Measurements from ENCODE around the gene NMRK2. TPM values are rescaled to one million over a fixed set of nuclear protein-coding genes. Genes with fewer than 3 reads are reported as not detected.

The NMRK2 gene, protein sequence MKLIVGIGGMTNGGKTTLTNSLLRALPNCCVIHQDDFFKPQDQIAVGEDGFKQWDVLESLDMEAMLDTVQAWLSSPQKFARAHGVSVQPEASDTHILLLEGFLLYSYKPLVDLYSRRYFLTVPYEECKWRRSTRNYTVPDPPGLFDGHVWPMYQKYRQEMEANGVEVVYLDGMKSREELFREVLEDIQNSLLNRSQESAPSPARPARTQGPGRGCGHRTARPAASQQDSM
- total RNA-seq (2013), result 0.12 TPM
- polyA plus RNA-seq, result not detected
- polyA minus RNA-seq, result not detected in 2 replicates
- 0 reads per million in 11 experiments for total RNA-seq

DNA sequence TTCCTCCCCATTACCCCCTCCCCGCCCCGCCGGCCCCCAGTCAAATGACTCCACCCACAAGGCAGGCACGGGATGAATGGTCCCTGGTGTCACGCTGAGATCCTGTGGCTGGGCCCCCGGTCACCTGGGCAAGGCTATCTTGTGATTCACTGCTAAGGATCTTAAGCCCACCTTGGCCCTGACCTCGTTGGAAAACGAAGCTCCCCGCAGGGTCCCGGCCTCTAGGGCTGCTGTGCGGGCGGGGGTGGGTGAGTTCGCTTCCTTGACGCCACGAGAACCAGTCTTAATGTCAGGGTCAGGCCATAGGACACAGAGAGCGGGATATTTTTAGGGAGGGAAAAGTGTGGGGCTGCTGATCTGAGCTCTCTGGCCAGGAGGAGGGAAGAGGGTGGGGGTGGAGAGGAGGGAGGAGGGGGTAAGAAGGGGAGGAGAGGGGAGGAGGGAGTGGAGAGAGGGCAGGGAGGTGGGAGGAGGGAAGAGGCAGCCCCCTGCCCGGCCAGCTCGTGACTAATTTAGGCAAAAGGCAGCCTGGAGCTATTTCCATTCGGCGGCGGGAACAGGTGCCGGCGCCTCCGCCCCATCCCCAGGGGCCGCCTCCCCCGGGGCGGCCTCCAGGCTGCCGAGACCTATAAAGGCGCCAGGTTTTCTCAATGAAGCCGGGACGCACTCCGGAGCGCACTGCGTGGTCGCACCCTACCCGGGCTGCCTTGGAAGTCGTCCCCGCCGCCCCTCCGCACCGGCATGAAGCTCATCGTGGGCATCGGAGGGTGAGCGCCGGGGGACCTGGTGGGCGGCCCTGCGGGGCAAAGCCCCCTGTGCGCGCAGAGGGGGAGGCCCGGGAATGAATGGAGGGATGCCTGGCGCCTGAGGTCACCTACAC is at the start of gene NMRK2:
Gene NMRK2 (plus strand): TSS at position 139 of the 880 bp plus-strand sequence. CDS start 603 bp downstream, at position 742.
- H3K4me2 ChIP-seq (replicated peaks; ENCODE audit: extremely low read depth, low read length, poor library complexity, severe bottlenecking), result no peak within 1 kb of the TSS
- no peak within 1 kb of the TSS for H3K27ac Mint-ChIP-seq
- no peaks in the 10 kb centered on the region for H4K20me1 ChIP-seq (ENCODE audit: insufficient read depth, low read length)
- no peaks in the 10 kb centered on the region for H3K36me3 ChIP-seq (replicated peaks in 1 of 2; ENCODE audit: control insufficient read depth in 1 of 2, insufficient read depth in 2 of 2, low read length in 2 of 2)
- H3K4me1 ChIP-seq (ENCODE audit: control insufficient read depth in 1 of 2, insufficient read depth in 2 of 2, low read length in 2 of 2), result no peaks in the 10 kb centered on the region
- no peaks in the 10 kb centered on the region for H3K79me2 ChIP-seq (ENCODE audit: insufficient read depth, low read length)
- TF ChIP-seq, protein P1, sequence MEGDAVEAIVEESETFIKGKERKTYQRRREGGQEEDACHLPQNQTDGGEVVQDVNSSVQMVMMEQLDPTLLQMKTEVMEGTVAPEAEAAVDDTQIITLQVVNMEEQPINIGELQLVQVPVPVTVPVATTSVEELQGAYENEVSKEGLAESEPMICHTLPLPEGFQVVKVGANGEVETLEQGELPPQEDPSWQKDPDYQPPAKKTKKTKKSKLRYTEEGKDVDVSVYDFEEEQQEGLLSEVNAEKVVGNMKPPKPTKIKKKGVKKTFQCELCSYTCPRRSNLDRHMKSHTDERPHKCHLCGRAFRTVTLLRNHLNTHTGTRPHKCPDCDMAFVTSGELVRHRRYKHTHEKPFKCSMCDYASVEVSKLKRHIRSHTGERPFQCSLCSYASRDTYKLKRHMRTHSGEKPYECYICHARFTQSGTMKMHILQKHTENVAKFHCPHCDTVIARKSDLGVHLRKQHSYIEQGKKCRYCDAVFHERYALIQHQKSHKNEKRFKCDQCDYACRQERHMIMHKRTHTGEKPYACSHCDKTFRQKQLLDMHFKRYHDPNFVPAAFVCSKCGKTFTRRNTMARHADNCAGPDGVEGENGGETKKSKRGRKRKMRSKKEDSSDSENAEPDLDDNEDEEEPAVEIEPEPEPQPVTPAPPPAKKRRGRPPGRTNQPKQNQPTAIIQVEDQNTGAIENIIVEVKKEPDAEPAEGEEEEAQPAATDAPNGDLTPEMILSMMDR (IDR thresholded peaks at IDR 0.05), result no peak
- no peak within 1 kb of the TSS for H3K4me3 ChIP-seq (replicated peaks in 1 of 3; ENCODE audit: low read depth in 2 of 3, low read length in 3 of 3)
- H3K4me1 Mint-ChIP-seq, result no peaks in the 10 kb centered on the region
- no peak within 1 kb of the TSS for H3K27ac ChIP-seq (ENCODE audit: low read depth in 1 of 2, low read length in 2 of 2)
- H3K9ac ChIP-seq (ENCODE audit: insufficient read depth, low read length, poor library complexity, severe bottlenecking), result no peak within 1 kb of the TSS
- H3K36me3 Mint-ChIP-seq, result no peaks in the 10 kb centered on the region
- H2AFZ ChIP-seq (ENCODE audit: insufficient read depth, low read depth, low read length, poor library complexity, severe bottlenecking), result no peak within 1 kb of the TSS
- H3K27me3 ChIP-seq (ENCODE audit: control insufficient read depth in 2 of 2, insufficient read depth in 2 of 2, low read length in 2 of 2), result peaks cover 7 to 32% of the 10 kb centered on the region in 2 donors
- DNase-seq, result no peak
- intact Hi-C loops (cut with micrococcal nuclease), result no loop called here
- H3K27me3 Mint-ChIP-seq (ENCODE audit: low read depth in 3 of 3), result peaks cover 34 to 56% (median 42%) of the 10 kb centered on the region in 3 donors
- no peaks in the 10 kb centered on the region for H3K9me3 ChIP-seq (replicated peaks in 1 of 2; ENCODE audit: control insufficient read depth in 1 of 2, insufficient read depth in 1 of 2, low read length in 2 of 2)
- H3K4me3 Mint-ChIP-seq, result peak within 1 kb of the TSS in 1 of 2 donors; percentile 64
- WGBS (ENCODE audit: insufficient coverage), result 4% methylated on average over 51 of the region's 51 CpGs
- peaks cover 0 to 20% (median 3%) of the 10 kb centered on the region in 7 donors for H3K9me3 Mint-ChIP-seq

DNA sequence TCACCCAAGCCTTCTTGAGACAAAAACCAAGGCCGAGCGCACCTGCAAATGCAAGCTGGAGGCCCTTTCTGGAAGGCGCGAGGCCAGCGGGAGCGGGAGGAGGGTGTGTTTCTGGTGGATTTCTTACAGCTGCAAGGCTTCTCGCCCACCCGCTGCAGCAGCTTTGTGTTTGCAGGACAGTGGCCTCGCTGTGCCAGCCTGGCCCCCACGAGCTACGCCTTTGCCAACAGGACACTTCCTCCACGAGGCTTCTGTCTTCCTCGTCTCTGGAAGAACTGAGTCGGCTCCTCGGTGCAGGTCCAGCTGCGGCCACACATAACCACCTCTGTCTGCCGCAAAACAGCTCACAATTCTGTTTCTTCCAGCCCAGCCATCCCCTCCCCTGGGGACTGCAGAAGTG is 42.3 kb upstream of the NMRK2 start:
- H3K4me3 Mint-ChIP-seq, result no peak overlapping the region
- intact Hi-C loops (cut with micrococcal nuclease), result no loop called here
- TF ChIP-seq, protein P1 (IDR thresholded peaks at IDR 0.05), result no peak
- no peak overlapping the region for H3K4me3 ChIP-seq (replicated peaks in 1 of 3; ENCODE audit: low read depth in 2 of 3, low read length in 3 of 3)
- no peak overlapping the region for H3K9ac ChIP-seq (ENCODE audit: insufficient read depth, low read length, poor library complexity, severe bottlenecking)
- no peak overlapping the region for H3K4me2 ChIP-seq (replicated peaks; ENCODE audit: extremely low read depth, low read length, poor library complexity, severe bottlenecking)
- H3K9me3 ChIP-seq (replicated peaks in 1 of 2; ENCODE audit: control insufficient read depth in 1 of 2, insufficient read depth in 1 of 2, low read length in 2 of 2), result no peaks in the 10 kb centered on the region
- no peaks in the 10 kb centered on the region for H3K4me1 ChIP-seq (ENCODE audit: control insufficient read depth in 1 of 2, insufficient read depth in 2 of 2, low read length in 2 of 2)
- H3K79me2 ChIP-seq (ENCODE audit: insufficient read depth, low read length), result no peaks in the 10 kb centered on the region
- no peak overlapping the region for H3K27ac Mint-ChIP-seq
- H3K9me3 Mint-ChIP-seq, result peaks cover 0 to 2% (median 2%) of the 10 kb centered on the region in 7 donors
- no peaks in the 10 kb centered on the region for H3K36me3 Mint-ChIP-seq
- H4K20me1 ChIP-seq (ENCODE audit: insufficient read depth, low read length), result no peaks in the 10 kb centered on the region
- no peaks in the 10 kb centered on the region for H3K36me3 ChIP-seq (replicated peaks in 1 of 2; ENCODE audit: control insufficient read depth in 1 of 2, insufficient read depth in 2 of 2, low read length in 2 of 2)
- no peaks in the 10 kb centered on the region for H3K4me1 Mint-ChIP-seq
- H3K27me3 Mint-ChIP-seq (ENCODE audit: low read depth in 3 of 3), result peaks cover 1 to 13% (median 2%) of the 10 kb centered on the region in 3 donors
- H2AFZ ChIP-seq (ENCODE audit: insufficient read depth, low read depth, low read length, poor library complexity, severe bottlenecking), result no peak overlapping the region
- H3K27me3 ChIP-seq (ENCODE audit: control insufficient read depth in 2 of 2, insufficient read depth in 2 of 2, low read length in 2 of 2), result no peaks in the 10 kb centered on the region
- H3K27ac ChIP-seq (ENCODE audit: low read depth in 1 of 2, low read length in 2 of 2), result no peak overlapping the region
- 87% methylated on average over 17 of the region's 17 CpGs for WGBS (ENCODE audit: insufficient coverage)
- no peak for DNase-seq
